HEK293 (cell line): ENCODE measurements around the gene PTPN11.

Experiments used
- CTCF ChIA-PET: fragments of 350-600 bp; formaldehyde crosslinking; extraction: SDS; loops from one replicate; lab custom pipeline; 2021; ENCODE audit warnings: antibody characterized with exemption; lab: Yijun Ruan, JAX
- POLR2A ChIA-PET: fragments of 300-600 bp; formaldehyde crosslinking; extraction: SDS; loops from one replicate; lab custom pipeline; 2020; ENCODE audit warnings: antibody characterized with exemption, inconsistent platforms; lab: Yijun Ruan, JAX
- H3K27ac ChIP-seq: fragments of 200-500 bp; sonication (Bioruptor generic); 2 replicates; pipeline ENCODE4 v1.5.1; 2014; ENCODE audit warnings: low read depth, low read length, control low read depth, inconsistent platforms; ENCODE audit errors: extremely low read depth
- H3K36me3 ChIP-seq, 2 experiments: fragments of 200-500 bp in 1 of 2; sonication (Bioruptor generic) in 1 of 2; 1 replicate in 1 of 2; 2 replicates in 1 of 2; pipeline ENCODE4 v1.5.1; 2014 to 2017; ENCODE audit warnings: inconsistent platforms in 2 of 2, low read length in 2 of 2; ENCODE audit not compliant: control insufficient read depth in 2 of 2, insufficient read depth in 1 of 2
- H3K4me1 ChIP-seq: fragments of 200-500 bp; sonication (Bioruptor generic); 2 replicates; pipeline ENCODE4 v1.5.1; 2014; ENCODE audit warnings: mild to moderate bottlenecking, low read length, inconsistent platforms; ENCODE audit not compliant: control insufficient read depth, insufficient read depth
- H3K4me3 ChIP-seq: 2 replicates; pipeline ENCODE4 v1.5.1; 2011; ENCODE audit warnings: low read depth, mild to moderate bottlenecking, control low read depth, low read length, moderate library complexity
- H3K9me3 ChIP-seq: fragments of 200-500 bp; sonication (Bioruptor generic); 2 replicates; pipeline ENCODE4 v1.5.1; 2014; ENCODE audit warnings: low read depth, low read length, inconsistent platforms; ENCODE audit not compliant: control insufficient read depth, insufficient read depth
- ATF2 ChIP-seq: fragments of 450-650 bp; formaldehyde crosslinking; IDR thresholded peaks from 2 replicates; pipeline ENCODE4 v1.5.1; 2016; ENCODE audit warnings: missing biosample characterization, missing genetic modification characterization, low read depth
- BCL6B ChIP-seq: fragments of 450-650 bp; formaldehyde crosslinking; IDR thresholded peaks from 2 replicates; pipeline ENCODE4 v1.5.1; 2017; ENCODE audit warnings: missing biosample characterization, missing genetic modification characterization
- GLIS2 ChIP-seq: fragments of 450-650 bp; formaldehyde crosslinking; IDR thresholded peaks from 2 replicates; pipeline ENCODE4 v1.5.1; 2016; ENCODE audit warnings: missing biosample characterization, missing genetic modification characterization
- INSM2 ChIP-seq: fragments of 450-650 bp; formaldehyde crosslinking; IDR thresholded peaks from 2 replicates; pipeline ENCODE4 v1.5.1; 2016; ENCODE audit warnings: missing biosample characterization, missing genetic modification characterization
- KLF16 ChIP-seq: fragments of 450-650 bp; formaldehyde crosslinking; IDR thresholded peaks from 2 replicates; pipeline ENCODE4 v1.5.1; 2017; ENCODE audit warnings: missing biosample characterization, missing genetic modification characterization
- RBAK ChIP-seq: fragments of 450-650 bp; formaldehyde crosslinking; IDR thresholded peaks from 2 replicates; pipeline ENCODE4 v1.5.1; 2016; ENCODE audit warnings: missing biosample characterization, missing genetic modification characterization
- SP7 ChIP-seq: fragments of 450-650 bp; formaldehyde crosslinking; IDR thresholded peaks from 2 replicates; pipeline ENCODE4 v1.5.1; 2016; ENCODE audit warnings: missing biosample characterization, missing genetic modification characterization
- ZBTB48 ChIP-seq: fragments of 450-650 bp; formaldehyde crosslinking; IDR thresholded peaks from 2 replicates; pipeline ENCODE4 v1.5.1; 2016; ENCODE audit warnings: missing biosample characterization, missing genetic modification characterization
- ZIC2 ChIP-seq: fragments of 450-650 bp; formaldehyde crosslinking; IDR thresholded peaks from 2 replicates; pipeline ENCODE4 v1.5.1; 2016; ENCODE audit warnings: missing biosample characterization, missing genetic modification characterization
- ZNF138 ChIP-seq: fragments of 450-650 bp; formaldehyde crosslinking; IDR thresholded peaks from 2 replicates; pipeline ENCODE4 v1.5.1; 2016; ENCODE audit warnings: missing biosample characterization, missing genetic modification characterization, borderline replicate concordance
- ZNF2 ChIP-seq: fragments of 450-650 bp; formaldehyde crosslinking; IDR thresholded peaks from 2 replicates; pipeline ENCODE4 v1.5.1; 2016; ENCODE audit warnings: missing biosample characterization, missing genetic modification characterization
- ZNF202 ChIP-seq: fragments of 450-650 bp; formaldehyde crosslinking; IDR thresholded peaks from 2 replicates; pipeline ENCODE4 v1.5.1; 2016; ENCODE audit warnings: missing biosample characterization, missing genetic modification characterization, borderline replicate concordance
- ZNF23 ChIP-seq: fragments of 450-650 bp; formaldehyde crosslinking; IDR thresholded peaks from 2 replicates; pipeline ENCODE4 v1.5.1; 2016; ENCODE audit warnings: missing biosample characterization, missing genetic modification characterization, borderline replicate concordance
- ZNF274 ChIP-seq, 2 experiments: fragments of 200-500 bp in 1 of 2; fragments of 450-650 bp in 1 of 2; sonication (Bioruptor generic) in 1 of 2; formaldehyde crosslinking in 1 of 2; IDR thresholded peaks; 2 replicates each; pipeline versions ENCODE4 v1.5.1 to v1.6.1; 2014 to 2016; ENCODE audit warnings: borderline replicate concordance in 1 of 2, inconsistent platforms in 1 of 2, low read length in 1 of 2, missing biosample characterization in 1 of 2, missing genetic modification characterization in 1 of 2
- ZNF335 ChIP-seq: fragments of 450-650 bp; formaldehyde crosslinking; conservative IDR thresholded peaks from 2 replicates; pipeline ENCODE4 v1.5.1; 2016; ENCODE audit warnings: missing biosample characterization, missing genetic modification characterization
- ZNF530 ChIP-seq: fragments of 450-650 bp; formaldehyde crosslinking; IDR thresholded peaks from 2 replicates; pipeline ENCODE4 v1.5.1; 2016; ENCODE audit warnings: low read depth, missing biosample characterization, missing genetic modification characterization
- ZNF660 ChIP-seq: fragments of 450-650 bp; IDR thresholded peaks from 2 replicates; pipeline ENCODE4 v1.5.1; 2018; ENCODE audit warnings: missing biosample characterization, mild to moderate bottlenecking, missing genetic modification characterization
- ZNF76 ChIP-seq: fragments of 450-650 bp; formaldehyde crosslinking; IDR thresholded peaks from 2 replicates; pipeline ENCODE4; 2016; ENCODE audit warnings: low read depth, missing biosample characterization, missing genetic modification characterization, borderline replicate concordance
- ZSCAN30 ChIP-seq: fragments of 450-650 bp; IDR thresholded peaks from 2 replicates; pipeline ENCODE4 v1.5.1; 2018; ENCODE audit warnings: missing biosample characterization, mild to moderate bottlenecking, missing genetic modification characterization, moderate library complexity
- TF ChIP-seq, protein P1 (sequence below): fragments of 450-650 bp; formaldehyde crosslinking; IDR thresholded peaks from 2 replicates; pipeline ENCODE4 v1.5.1; 2016; ENCODE audit warnings: missing biosample characterization, missing genetic modification characterization
- TF ChIP-seq, protein P2 (sequence below): fragments of 450-650 bp; formaldehyde crosslinking; IDR thresholded peaks from 2 replicates; pipeline ENCODE4 v1.5.1; 2017; ENCODE audit warnings: missing biosample characterization, missing genetic modification characterization
- TF ChIP-seq, protein P3 (sequence below): fragments of 450-650 bp; formaldehyde crosslinking; IDR thresholded peaks from 2 replicates; pipeline ENCODE4 v1.5.1; 2017; ENCODE audit warnings: missing biosample characterization, missing genetic modification characterization

PTPN11 gene

GRCh38 chr12:112419297-112420133 lies 768 bp downstream of the PTPN11 start (continued):
- TF ChIP-seq, protein P1, sequence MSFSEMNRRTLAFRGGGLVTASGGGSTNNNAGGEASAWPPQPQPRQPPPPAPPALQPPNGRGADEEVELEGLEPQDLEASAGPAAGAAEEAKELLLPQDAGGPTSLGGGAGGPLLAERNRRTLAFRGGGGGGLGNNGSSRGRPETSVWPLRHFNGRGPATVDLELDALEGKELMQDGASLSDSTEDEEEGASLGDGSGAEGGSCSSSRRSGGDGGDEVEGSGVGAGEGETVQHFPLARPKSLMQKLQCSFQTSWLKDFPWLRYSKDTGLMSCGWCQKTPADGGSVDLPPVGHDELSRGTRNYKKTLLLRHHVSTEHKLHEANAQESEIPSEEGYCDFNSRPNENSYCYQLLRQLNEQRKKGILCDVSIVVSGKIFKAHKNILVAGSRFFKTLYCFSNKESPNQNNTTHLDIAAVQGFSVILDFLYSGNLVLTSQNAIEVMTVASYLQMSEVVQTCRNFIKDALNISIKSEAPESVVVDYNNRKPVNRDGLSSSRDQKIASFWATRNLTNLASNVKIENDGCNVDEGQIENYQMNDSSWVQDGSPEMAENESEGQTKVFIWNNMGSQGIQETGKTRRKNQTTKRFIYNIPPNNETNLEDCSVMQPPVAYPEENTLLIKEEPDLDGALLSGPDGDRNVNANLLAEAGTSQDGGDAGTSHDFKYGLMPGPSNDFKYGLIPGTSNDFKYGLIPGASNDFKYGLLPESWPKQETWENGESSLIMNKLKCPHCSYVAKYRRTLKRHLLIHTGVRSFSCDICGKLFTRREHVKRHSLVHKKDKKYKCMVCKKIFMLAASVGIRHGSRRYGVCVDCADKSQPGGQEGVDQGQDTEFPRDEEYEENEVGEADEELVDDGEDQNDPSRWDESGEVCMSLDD (tag by site-specific recombination), result 0 out of 2 replicates have a peak, but pooled peaks have one; percentile 51
- TF ChIP-seq INSM2 (peak; percentile 60), ZNF76 (peak; percentile 17; the same call in 1 of the 2 replicates), ZNF335 (tag by site-specific recombination) (peak; percentile 86), ZNF138 (tag by site-specific recombination) (no peak), ZSCAN30 (tag by site-specific recombination) (peak; percentile 91), ZIC2 (tag by site-specific recombination) (peak; percentile 46), ZNF530 (no peak), KLF16 (peak; percentile 29; the same call in 1 of the 2 replicates), SP7 (tag by site-specific recombination) (peak; percentile 1; the same call in 1 of the 2 replicates), ATF2 (tag by site-specific recombination) (peak; percentile 54; the same call in 1 of the 2 replicates), ZNF660 (tag by site-specific recombination) (0 out of 2 replicates have a peak, but pooled peaks have one; percentile 31), GLIS2 (tag by site-specific recombination) (peak; percentile 80), ZNF2 (tag by site-specific recombination) (0 out of 2 replicates have a peak, but pooled peaks have one; percentile 14)

DNA sequence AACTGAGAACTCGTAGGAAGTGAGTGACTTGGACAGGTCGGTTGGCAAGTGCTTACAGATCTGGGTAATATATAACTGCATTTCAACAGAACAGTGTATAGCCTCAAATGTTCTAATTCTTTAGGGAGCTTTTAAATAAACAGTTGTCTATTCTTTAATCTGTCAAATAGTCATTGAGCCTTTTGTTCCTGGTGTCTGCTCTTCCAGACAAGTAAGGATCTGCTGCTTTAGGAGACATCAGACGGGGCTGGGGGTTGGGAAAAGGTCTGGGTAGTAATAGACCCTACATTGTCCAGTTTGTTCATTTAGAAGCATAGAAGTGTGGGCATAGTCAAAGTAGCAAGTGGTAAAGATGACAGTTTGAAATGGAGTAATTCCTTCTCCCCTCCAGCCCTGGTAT lies 2.0 kb downstream of the PTPN11 start:
- Histone ChIP-seq H3K9me3 (no peaks in the 10 kb centered on the region), H3K4me1 (0 out of 2 replicates have a peak, but pooled peaks cover 4% of the 10 kb centered on the region), H3K4me3 (no peak overlapping the region), H3K36me3 (peaks cover 0 to 2% of the 10 kb centered on the region in 2 experiments; a peak in 2 of 3 replicates), H3K27ac (no peak overlapping the region)
- POLR2A ChIA-PET, result no interaction called here
- CTCF ChIA-PET, result interaction anchor here (1.0 kb wide), 1 partner anchor 7 kb away, joined by 3 read pairs; no protein-coding TSS in a partner anchor
- TF ChIP-seq ZSCAN30 (tag by site-specific recombination) (no peak), RBAK (tag by site-specific recombination) (no peak), ZNF202 (tag by site-specific recombination) (no peak), ZNF23 (tag by site-specific recombination) (no peak), ZNF274 (IDR thresholded peaks at IDR 0.05; ENCODE audit: low read length) (no peak), ZNF274 (tag by site-specific recombination; IDR thresholded peaks at IDR 0.05; ENCODE audit: borderline replicate concordance) (no peak), BCL6B (tag by site-specific recombination) (no peak), ZBTB48 (tag by site-specific recombination) (no peak)
- TF ChIP-seq, protein P2, sequence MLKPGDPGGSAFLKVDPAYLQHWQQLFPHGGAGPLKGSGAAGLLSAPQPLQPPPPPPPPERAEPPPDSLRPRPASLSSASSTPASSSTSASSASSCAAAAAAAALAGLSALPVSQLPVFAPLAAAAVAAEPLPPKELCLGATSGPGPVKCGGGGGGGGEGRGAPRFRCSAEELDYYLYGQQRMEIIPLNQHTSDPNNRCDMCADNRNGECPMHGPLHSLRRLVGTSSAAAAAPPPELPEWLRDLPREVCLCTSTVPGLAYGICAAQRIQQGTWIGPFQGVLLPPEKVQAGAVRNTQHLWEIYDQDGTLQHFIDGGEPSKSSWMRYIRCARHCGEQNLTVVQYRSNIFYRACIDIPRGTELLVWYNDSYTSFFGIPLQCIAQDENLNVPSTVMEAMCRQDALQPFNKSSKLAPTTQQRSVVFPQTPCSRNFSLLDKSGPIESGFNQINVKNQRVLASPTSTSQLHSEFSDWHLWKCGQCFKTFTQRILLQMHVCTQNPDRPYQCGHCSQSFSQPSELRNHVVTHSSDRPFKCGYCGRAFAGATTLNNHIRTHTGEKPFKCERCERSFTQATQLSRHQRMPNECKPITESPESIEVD (tag by site-specific recombination), result no peak
- TF ChIP-seq, protein P3, sequence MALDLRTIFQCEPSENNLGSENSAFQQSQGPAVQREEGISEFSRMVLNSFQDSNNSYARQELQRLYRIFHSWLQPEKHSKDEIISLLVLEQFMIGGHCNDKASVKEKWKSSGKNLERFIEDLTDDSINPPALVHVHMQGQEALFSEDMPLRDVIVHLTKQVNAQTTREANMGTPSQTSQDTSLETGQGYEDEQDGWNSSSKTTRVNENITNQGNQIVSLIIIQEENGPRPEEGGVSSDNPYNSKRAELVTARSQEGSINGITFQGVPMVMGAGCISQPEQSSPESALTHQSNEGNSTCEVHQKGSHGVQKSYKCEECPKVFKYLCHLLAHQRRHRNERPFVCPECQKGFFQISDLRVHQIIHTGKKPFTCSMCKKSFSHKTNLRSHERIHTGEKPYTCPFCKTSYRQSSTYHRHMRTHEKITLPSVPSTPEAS (tag by site-specific recombination), result no peak
